HG02759 (cell line): ENCODE data around the gene USP35.

Experiments
- ATAC-seq: cut with Tn5 transposase; IDR thresholded peaks from one replicate; pipeline ENCODE4 v1.9.1; 2021; ENCODE audit warnings: mild to moderate bottlenecking, moderate library complexity; ENCODE audit not compliant: unreplicated experiment

Gene USP35

DNA sequence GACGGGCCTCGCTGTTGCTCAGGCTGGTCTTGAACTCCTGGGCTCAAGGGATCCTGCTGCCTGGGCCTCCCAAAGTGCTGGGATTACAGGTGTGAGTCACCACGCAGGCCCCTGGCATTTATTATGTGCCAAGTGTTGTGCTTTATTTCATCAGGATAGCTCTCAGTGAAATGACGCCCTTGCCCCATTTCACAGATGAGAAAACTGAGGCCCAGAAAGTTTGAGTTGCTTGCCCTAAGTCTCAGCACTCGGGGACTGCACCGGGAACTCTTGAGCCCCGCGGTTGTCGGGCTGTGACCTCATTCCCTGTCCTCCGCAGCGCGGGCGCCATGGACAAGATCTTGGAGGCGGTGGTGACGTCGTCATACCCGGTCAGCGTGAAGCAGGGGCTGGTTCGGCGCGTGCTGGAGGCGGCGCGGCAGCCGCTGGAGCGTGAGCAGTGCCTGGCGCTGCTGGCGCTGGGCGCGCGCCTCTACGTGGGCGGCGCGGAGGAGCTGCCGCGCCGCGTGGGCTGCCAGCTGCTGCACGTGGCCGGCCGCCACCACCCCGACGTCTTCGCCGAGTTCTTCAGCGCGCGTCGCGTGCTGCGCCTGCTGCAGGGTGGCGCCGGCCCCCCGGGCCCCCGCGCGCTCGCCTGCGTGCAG lies 7.3 kb downstream of the USP35 start:
- ATAC-seq, result no peak

- ATAC-seq, result no peak
Measured at GRCh38 chr11:78196661-78197091, 8.0 kb downstream of the USP35 start.

GRCh38 chr11:78197816-78198215 lies 9.1 kb downstream of the USP35 start:
- ATAC-seq, result no peak

DNA sequence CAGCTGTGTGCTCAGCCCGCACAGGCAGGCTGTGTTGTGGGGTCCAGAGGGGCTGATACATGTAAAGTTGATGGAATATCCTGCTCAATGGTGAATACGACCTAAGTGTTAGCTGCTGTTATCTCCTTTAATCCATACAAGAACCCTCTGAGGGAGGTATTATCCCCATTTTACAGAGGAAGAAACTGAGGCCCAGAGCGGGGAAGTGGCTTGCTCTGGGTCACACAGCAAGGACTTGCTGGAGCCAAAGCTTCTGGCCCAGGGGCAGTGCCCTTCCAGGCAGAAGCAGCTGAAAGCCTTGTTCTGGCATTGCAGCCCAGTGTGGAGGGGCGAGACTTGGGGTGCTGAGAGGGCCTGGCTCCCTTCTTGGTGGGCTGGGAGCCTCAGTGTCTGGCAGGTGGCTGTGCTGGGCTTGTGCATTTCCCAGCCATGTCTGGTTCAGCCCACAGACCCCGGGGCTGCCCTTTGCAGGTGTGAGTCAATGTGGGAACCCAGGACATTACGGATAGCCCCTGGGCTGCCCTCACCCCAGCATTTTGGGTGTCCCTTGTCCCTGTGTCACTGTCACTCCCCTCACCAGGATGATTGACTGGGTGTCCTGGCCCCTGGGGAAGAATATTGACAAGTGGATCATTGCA lies 10.4 kb downstream of the USP35 start:
- ATAC-seq, result no peak

DNA sequence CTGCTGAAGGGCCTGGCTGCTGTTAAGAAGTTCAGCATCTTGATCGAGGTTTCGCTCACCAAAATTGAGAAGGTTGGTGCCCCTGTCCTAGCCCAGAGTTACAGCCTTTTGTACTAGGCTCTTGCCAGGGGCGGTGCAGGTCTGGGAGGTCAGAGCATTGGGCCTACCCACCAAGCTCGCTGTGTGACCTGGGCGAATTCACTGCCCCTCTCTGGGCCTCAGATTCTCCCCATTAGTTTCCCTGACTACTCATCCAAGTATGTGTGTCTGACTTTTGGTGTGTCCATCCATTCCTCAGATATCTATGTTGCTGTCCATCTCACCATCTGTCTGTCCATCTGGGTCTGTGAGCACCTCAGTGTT lies 10.9 kb downstream of the USP35 start:
- no peak for ATAC-seq

DNA sequence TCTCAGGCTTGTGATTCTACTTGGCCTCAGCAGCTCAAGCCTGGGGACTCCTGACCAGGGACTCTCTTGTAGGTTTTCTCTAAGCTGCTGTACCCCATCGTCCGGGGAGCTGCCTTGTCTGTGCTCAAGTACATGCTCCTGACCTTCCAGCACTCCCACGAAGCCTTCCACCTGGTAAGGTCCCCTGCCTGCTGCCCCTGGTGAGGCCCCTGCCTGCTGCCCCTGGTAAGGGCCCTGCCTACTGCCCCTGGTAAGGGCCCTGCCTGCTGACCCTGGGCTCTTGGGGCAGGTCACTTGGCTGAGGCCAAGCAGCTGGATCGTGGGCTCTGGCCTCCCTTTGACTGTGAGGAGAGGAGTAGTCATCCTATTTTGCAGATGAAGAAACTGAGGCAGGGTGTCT lies 11.3 kb downstream of the USP35 start:
- ATAC-seq, result no peak

DNA sequence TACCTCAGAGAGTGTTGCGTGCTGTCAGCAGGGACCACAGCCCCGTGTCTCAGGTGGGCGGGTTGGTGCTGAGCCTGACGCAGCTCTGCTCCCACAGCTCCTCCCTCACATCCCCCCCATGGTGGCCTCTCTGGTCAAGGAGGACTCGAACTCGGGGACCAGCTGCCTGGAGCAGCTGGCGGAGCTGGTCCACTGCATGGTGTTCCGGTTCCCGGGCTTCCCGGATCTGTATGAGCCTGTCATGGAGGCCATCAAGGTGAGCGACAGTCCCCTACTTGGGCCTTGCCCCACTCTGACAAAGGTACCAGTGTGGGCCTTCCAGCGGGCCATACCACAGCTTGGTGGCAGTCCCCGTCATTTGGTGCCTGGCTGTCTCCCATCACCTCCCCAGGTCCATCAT lies 11.8 kb downstream of the USP35 start:
- ATAC-seq, result no peak

GRCh38 chr11:78201096-78201818 lies 12.5 kb downstream of the USP35 start:
- ATAC-seq, result no peak

DNA sequence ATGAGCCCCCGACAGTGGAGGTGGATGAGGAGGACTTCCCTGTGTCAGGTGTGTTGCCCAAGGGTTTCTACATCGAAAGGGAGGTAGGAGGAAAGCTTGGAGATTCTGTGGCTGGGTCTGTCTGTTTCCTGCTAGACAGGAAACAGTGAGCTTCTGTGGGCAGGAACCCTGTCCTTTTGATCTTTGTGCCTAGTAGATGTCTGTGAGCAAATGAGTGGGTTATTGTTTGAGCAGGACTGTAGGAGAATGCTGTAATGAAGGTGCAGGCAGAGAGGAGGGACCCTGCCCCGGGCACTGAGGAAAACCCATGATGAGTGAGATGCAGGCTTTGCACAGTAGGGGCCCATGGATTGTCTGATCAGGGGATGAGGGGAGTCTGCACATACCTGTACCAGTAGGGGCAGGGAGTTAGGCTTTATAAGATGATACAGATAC lies 14.0 kb downstream of the USP35 start:
- ATAC-seq, result no peak

DNA sequence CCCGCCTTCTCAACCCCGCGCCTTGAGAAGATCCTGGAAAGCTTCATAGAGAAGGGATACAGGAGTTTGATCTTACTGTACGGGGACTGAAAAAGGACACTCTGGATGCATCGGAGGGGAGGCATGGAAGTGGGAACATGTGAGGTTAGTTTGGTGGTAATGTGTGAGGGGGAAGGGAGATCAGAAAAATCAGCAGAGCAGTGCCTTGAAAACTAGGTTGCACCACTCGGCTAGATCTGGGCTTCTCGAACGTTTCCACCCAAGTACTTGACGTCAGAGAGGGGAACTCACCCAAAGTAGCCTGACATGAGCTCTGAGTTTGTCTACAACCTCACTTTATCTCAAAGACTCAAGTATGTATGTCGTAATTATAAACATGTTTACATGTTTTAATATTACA lies 14.5 kb downstream of the USP35 start:
- no peak for ATAC-seq

DNA sequence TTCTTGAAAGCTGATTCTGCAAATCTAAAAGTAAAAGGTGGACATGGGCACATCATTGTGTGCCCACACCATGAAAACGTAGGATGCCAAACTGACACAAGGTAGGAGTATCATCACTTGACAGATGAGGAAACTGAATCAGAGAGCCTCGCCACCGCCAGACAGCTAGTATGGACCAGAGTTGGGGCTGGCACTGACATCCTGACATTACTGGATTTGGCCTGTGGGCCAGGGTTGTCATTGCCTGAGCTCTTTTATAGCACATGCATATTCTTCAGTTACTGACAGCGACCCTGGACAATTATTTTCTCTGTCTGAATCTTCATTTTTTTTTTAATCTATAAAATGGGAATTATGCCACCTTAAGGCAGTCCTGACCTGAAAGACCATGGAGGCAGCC lies 16.5 kb downstream of the USP35 start:
- ATAC-seq, result no peak

DNA sequence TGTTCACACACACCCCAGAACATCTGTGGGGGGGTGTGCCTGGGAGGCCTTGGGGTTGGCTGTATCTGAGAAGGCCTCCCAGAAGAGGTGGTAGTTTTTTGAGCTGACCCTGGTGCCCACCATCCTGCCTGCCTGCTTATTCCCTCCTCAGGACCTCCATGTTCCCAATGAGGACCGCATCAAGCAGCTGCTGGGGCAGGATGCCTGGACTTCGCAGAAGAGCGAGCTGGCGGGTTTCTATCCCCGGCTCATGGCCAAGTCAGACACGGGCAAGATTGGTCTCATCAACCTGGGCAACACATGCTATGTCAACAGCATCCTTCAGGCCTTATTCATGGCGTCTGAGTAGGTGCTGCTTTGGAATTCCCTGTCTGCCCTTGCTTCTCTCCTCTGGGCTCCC lies 17.0 kb downstream of the USP35 start:
- ATAC-seq, result no peak

GRCh38 chr11:78207532-78208256 lies 19.0 kb downstream of the USP35 start:
- no peak for ATAC-seq

DNA sequence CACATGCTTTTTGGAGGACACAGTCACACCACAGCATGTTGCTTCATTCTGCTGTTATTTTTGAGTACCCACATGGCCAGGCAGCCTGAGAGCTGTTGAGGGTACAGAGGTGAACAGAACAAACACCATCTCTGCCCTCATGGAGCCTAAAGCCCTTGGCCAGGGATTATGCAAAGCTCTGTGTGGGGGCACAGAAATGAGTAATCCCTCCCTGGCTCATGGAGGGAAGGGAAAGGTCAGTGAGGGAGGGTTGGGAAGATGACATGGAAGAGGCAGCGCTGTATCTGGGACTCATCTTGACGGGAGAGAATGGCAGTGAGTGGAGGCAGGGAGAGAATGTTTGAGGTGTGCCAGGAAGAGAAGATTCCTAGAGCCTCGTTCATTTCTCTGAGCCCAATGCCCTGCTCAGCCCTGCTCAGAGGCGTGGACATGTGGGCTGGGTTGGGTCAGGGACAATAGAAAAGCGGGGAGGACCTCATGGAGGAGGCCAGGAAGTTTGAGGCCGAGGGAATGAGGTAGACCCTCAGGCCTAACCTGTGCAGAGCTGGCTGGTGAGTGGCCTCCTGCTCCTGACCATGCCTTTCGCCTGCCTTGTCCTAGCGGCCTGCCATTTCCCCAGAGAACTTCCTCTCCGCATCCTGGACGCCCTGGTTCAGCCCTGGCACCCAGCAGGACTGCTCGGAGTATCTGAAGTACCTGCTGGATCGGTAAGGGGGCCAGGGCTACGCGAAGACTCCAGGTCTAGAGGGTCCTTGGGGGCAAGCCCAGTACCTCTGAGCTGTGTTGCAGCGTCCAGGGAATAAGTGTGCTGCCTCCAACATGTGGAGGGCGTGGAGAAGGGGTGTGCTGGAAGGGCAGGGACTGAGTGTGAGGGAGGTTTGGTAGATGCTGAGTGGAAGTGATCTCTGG lies 19.8 kb downstream of the USP35 start:
- ATAC-seq, result no peak

DNA sequence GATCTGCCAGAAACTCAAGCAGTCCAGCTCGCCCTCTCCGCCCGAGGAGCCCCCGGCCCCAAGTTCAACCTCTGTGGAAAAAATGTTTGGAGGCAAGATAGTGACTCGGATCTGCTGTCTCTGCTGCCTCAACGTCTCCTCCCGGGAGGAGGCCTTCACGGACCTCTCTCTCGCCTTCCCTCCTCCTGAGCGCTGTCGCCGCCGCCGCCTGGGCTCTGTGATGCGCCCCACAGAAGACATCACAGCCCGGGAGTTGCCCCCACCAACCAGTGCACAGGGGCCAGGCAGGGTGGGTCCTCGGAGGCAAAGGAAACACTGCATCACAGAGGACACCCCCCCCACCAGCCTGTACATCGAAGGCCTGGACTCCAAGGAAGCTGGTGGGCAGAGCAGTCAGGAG lies 20.8 kb downstream of the USP35 start:
- no peak for ATAC-seq

DNA sequence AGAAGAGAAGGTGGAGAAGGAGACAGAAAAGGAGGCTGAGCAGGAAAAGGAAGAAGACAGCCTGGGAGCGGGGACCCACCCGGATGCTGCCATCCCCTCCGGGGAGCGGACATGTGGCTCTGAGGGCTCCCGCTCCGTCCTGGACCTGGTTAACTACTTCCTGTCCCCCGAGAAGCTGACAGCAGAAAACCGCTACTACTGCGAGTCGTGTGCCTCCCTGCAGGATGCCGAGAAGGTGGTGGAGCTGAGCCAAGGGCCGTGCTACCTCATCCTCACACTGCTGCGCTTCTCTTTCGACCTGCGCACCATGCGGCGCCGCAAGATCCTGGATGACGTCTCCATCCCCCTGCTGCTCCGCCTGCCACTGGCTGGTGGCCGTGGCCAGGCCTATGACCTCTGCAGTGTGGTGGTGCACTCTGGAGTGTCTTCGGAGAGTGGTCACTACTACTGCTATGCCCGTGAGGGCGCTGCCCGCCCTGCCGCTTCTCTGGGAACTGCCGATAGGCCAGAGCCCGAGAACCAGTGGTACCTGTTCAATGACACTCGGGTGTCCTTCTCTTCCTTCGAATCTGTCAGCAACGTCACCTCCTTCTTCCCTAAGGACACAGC lies 21.4 kb downstream of the USP35 start:
- ATAC-seq, result no peak

GRCh38 chr11:78211565-78211964 lies 22.8 kb downstream of the USP35 start:
- no peak for ATAC-seq

- no peak for ATAC-seq
Measured at GRCh38 chr11:78212586-78213371, 24.1 kb downstream of the USP35 start.

- ATAC-seq, result no peak
Measured at GRCh38 chr11:78213526-78214330, 25.0 kb downstream of the USP35 start.
